ENCODE data around the gene LCE5A. TPM values are rescaled to one million over a fixed set of nuclear protein-coding genes. Genes with fewer than 3 reads are reported as not detected.
"Not testable (repeated sequence)": the region's sequence is repeated elsewhere in the genome, so short reads cannot be mapped to it uniquely, and the experiment has no call there.

LCE5A gene
- total and polyA plus RNA-seq, 7 donors, result not detected

DNA sequence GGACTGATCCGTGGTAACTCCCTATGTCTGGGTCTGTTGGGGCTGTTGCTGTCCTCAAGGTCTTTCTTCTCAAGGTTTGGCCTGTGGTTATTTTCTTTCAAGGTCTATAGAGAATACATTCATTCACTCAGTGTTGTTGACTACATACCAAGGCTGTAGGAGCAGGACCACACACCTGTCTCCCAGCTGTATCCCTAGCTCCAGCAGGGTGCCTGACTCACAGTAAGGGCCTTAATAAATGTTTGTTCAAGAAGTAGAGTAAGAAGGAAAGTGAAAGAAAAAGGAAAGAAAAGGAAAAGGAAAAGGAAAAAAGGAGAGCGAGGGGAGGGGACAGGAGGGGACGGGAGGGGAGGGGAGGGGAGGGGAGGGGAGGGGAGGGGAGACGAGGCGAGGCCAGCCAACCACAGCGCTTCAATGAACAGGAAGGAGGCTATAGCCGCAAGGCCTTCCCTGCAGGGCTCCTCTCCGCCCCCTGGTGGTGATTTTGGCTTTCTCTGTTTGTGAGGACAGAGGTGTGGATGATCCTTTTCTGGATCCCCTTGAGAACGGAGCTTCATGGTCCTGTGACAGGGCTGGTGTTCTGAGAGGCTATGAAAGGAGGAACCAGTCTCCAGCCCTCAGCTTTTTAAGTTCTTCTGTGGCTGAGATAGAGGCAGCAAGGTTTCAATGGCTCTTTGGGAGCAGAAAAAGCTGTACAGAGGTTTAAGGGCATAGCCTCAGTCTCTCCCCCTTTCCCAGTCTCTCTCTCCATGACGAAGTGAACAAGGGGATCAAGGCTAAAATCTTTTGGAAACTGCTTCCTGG lies 30.6 kb upstream of the LCE5A start:
- H3K27ac ChIP-seq, result no peak overlapping the region
- peaks cover 0 to 19% (median 3%) of the 10 kb centered on the region in 4 donors for H3K9me3 ChIP-seq
- intact Hi-C loops (cut with DNase I), result no loop called here
- no peaks in the 10 kb centered on the region for H3K4me1 ChIP-seq
- 47 to 67% methylated on average over 8 to 9 of the region's 10 CpGs for WGBS, 2 donors
- TF ChIP-seq EP300 (IDR thresholded peaks at IDR 0.05), result no peak
- no peak for TF ChIP-seq POLR2A (IDR thresholded peaks at IDR 0.05)
- no peak for TF ChIP-seq POLR2AphosphoS5 (IDR thresholded peaks at IDR 0.05)
- TF ChIP-seq, protein P1, sequence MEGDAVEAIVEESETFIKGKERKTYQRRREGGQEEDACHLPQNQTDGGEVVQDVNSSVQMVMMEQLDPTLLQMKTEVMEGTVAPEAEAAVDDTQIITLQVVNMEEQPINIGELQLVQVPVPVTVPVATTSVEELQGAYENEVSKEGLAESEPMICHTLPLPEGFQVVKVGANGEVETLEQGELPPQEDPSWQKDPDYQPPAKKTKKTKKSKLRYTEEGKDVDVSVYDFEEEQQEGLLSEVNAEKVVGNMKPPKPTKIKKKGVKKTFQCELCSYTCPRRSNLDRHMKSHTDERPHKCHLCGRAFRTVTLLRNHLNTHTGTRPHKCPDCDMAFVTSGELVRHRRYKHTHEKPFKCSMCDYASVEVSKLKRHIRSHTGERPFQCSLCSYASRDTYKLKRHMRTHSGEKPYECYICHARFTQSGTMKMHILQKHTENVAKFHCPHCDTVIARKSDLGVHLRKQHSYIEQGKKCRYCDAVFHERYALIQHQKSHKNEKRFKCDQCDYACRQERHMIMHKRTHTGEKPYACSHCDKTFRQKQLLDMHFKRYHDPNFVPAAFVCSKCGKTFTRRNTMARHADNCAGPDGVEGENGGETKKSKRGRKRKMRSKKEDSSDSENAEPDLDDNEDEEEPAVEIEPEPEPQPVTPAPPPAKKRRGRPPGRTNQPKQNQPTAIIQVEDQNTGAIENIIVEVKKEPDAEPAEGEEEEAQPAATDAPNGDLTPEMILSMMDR (IDR thresholded peaks at IDR 0.05), result no peak
- no peaks in the 10 kb centered on the region for H3K36me3 ChIP-seq
- no peak for DNase-seq
- no peaks in the 10 kb centered on the region for H3K27me3 ChIP-seq
- H3K4me3 ChIP-seq, result no peak overlapping the region

DNA sequence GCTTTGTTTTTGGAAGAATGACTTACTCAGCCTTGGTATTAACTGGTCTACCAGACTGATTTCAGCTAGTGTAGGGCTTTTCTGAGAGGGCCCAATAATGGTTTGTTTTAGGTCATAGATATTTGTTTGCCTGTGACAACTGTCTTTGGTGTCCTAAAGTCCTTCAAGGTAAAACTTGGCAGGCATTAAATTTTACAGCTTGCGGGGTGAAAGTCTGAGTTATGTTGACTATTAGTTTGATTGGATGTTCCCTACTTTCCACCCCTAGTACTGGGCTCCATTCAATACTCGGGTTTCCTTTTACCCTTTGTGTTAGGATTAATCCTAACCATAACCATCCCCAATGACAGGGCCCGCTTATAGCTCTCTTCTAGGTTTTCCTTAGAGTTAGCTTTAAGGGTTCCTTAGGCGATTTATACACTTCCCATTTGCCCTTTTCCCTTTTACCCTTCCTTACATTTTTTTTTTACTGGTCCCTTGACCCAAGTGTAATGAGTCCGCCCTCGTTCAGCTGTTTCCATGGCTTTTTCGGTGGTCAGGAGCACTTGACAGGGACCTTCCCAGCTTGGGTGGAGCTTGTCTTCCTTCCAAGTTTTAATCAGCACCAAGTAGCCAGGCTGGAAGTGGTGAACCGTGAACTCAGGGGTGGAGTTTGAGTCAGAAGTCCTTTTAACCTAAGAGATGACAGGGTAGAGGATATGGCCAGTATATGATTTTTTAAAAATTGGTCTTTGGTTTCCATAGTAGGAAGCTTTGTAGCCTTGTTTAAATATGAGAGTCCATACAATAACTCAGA lies 28.5 kb upstream of the LCE5A start:
- Histone ChIP-seq H3K4me1 (no peaks in the 10 kb centered on the region), H3K36me3 (no peaks in the 10 kb centered on the region), H3K4me3 (no peak overlapping the region), H3K9me3 (peaks cover 0 to 5% (median 0%) of the 10 kb centered on the region in 4 donors), H3K27ac (no peak overlapping the region), H3K27me3 (no peaks in the 10 kb centered on the region)
- intact Hi-C loops (cut with DNase I), result no loop called here
- 36 to 73% methylated on average over 8 of the region's 8 CpGs for whole genome bisulfite sequencing, 2 donors
- TF ChIP-seq EP300 (IDR thresholded peaks at IDR 0.05) (no peak), POLR2AphosphoS5 (IDR thresholded peaks at IDR 0.05) (no peak), POLR2A (IDR thresholded peaks at IDR 0.05) (no peak)
- TF ChIP-seq, protein P1 (IDR thresholded peaks at IDR 0.05), result no peak
- no peak for DNase-seq

DNA sequence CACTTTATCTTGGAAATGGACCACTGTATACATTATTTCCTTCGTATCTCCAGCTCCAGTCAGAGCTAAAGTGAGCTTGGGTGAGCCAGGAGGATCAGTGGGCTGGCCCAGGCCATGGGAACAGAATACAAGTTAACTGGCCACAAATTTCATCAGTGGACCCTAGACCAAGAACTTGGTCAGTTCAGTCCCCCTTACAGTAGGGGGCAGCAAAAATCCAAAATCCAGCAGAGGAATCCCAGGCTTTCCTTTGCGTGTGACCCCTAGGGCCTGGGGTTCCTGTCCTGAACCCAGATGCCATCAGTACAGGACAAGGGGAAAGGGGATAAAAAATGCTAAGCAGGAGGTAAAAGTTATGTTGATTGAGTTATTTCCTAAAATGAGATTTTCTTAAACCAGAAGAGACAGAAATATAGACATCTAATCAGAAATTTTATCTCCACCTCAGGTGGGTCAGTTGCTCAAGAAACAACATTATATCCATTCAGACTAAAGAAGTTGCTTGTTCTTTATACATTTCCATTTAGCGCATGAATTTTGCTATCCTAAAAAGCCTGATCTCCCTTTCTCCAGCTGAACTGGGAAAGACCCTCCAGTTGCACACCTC lies 24.1 kb upstream of the LCE5A start:
- Histone ChIP-seq H3K9me3 (no peaks in the 10 kb centered on the region), H3K4me3 (no peak overlapping the region), H3K27ac (no peak overlapping the region), H3K27me3 (no peaks in the 10 kb centered on the region), H3K4me1 (no peaks in the 10 kb centered on the region), H3K36me3 (no peaks in the 10 kb centered on the region)
- no peak for DNase-seq
- TF ChIP-seq, protein P1 (IDR thresholded peaks at IDR 0.05), result no peak
- TF ChIP-seq EP300 (IDR thresholded peaks at IDR 0.05), result no peak
- no peak for TF ChIP-seq POLR2A (IDR thresholded peaks at IDR 0.05)
- TF ChIP-seq POLR2AphosphoS5 (IDR thresholded peaks at IDR 0.05), result no peak
- 75 to 86% methylated on average over 3 of the region's 3 CpGs for WGBS, 2 donors
- intact Hi-C loops (cut with DNase I), result no loop called here

DNA sequence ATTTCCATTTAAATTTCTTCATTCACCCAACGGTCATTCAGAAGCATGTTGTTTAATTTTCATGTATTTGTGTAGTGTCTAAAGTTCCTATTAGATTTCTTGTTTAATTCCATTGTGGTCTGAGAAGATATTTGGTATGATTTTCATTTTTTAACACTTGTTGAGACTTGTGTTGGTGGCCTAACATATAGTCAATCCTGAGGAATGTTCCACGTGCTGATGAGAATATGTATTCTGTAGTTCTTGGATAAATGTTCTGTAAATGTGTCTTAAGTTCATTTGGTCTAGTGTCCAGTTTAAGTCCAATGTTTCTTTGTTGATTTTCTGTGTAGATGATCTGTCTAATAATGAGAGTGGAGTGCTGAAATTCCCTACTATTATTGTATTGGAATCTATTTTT lies 22.7 kb upstream of the LCE5A start:
- H3K27ac ChIP-seq, result no peak overlapping the region
- intact Hi-C loops (cut with DNase I), result no loop called here
- no peak for TF ChIP-seq EP300 (IDR thresholded peaks at IDR 0.05)
- no peak for TF ChIP-seq POLR2A (IDR thresholded peaks at IDR 0.05)
- no peak for TF ChIP-seq POLR2AphosphoS5 (IDR thresholded peaks at IDR 0.05)
- TF ChIP-seq, protein P1 (IDR thresholded peaks at IDR 0.05), result no peak
- WGBS, 2 donors, result 73 to 77% methylated on average over 2 of the region's 2 CpGs
- no peaks in the 10 kb centered on the region for H3K4me1 ChIP-seq
- H3K9me3 ChIP-seq, result no peaks in the 10 kb centered on the region
- no peaks in the 10 kb centered on the region for H3K36me3 ChIP-seq
- no peak for DNase-seq
- no peaks in the 10 kb centered on the region for H3K27me3 ChIP-seq
- H3K4me3 ChIP-seq, result no peak overlapping the region

DNA sequence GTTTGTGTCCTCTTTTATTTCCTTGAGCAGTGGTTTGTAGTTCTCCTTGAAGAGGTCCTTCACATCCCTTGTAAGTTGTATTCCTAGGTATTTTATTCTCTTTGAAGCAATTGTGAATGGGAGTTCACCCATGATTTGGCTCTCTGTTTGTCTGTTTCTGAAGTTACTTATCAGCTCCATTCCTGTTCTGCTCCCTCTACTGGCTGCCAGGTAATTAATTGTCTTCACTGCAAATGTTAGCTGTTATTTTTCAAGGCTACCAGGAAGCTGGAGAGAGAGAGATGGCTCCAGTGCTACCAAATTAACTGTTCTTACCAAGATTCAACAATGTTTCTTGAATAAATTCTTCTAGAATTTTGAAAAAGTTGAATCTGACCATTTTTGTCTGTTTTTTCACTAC lies 19.1 kb upstream of the LCE5A start:
- H3K4me1 ChIP-seq; DNase-seq; H3K27me3 ChIP-seq; H3K4me3 ChIP-seq; H3K36me3 ChIP-seq; H3K27ac ChIP-seq; H3K9me3 ChIP-seq; intact Hi-C loops (cut with DNase I): not testable (repeated sequence)
